Osteoblast (primary cell): ENCODE data around the gene USP34. TPM values are rescaled to one million over a fixed set of nuclear protein-coding genes. Genes with fewer than 3 reads are reported as not detected.
"Not testable (repeated sequence)": the region's sequence is repeated elsewhere in the genome, so short reads cannot be mapped to it uniquely, and the experiment has no call there.

Experiments
- DNase-seq: peaks from one replicate; pipeline ENCODE4 v3.0.0; 2011; ENCODE audit warnings: low spot score, mixed read lengths; ENCODE audit not compliant: insufficient read length; ENCODE audit errors: missing footprints
- H2AFZ ChIP-seq: 2 replicates; pipeline ENCODE4 v1.6.0; 2011; ENCODE audit warnings: mild to moderate bottlenecking, low read length
- H3K27ac ChIP-seq: 2 replicates; pipeline ENCODE4 v1.5.1; 2011; ENCODE audit warnings: mild to moderate bottlenecking, low read depth, low read length, moderate library complexity
- H3K27me3 ChIP-seq: 2 replicates; pipeline ENCODE4 v1.6.0; 2012; ENCODE audit warnings: mild to moderate bottlenecking, control low read depth, inconsistent platforms, low read length, moderate library complexity; ENCODE audit not compliant: insufficient read depth
- H3K36me3 ChIP-seq: 2 replicates; pipeline ENCODE4 v1.5.1; 2011; ENCODE audit warnings: mild to moderate bottlenecking, low read length, control low read depth, moderate library complexity; ENCODE audit not compliant: insufficient read depth
- H3K4me1 ChIP-seq: 2 replicates; pipeline ENCODE4 v1.5.1; 2011; ENCODE audit warnings: mild to moderate bottlenecking, low read length, control low read depth, moderate library complexity; ENCODE audit not compliant: insufficient read depth
- H3K4me2 ChIP-seq: 2 replicates; pipeline ENCODE4 v1.6.0; 2011; ENCODE audit warnings: mild to moderate bottlenecking, low read length; ENCODE audit not compliant: insufficient read depth
- H3K4me3 ChIP-seq: fragments of 200-600 bp; sonication (generic); 3 replicates; pipeline ENCODE4 v1.5.1; 2012; ENCODE audit warnings: mild to moderate bottlenecking, low read length, inconsistent platforms; ENCODE audit not compliant: insufficient read depth
- H3K79me2 ChIP-seq: 2 replicates; pipeline ENCODE4 v1.6.0; 2012; ENCODE audit warnings: mild to moderate bottlenecking, low read length, control low read depth, inconsistent platforms; ENCODE audit not compliant: insufficient read depth
- H3K9me3 ChIP-seq: 2 replicates; pipeline ENCODE4 v1.5.1; 2011; ENCODE audit warnings: low read depth, low read length, control low read depth
- H4K20me1 ChIP-seq: 2 replicates; pipeline ENCODE4 v1.6.0; 2012; ENCODE audit warnings: mild to moderate bottlenecking, low read length, control low read depth; ENCODE audit not compliant: insufficient read depth
- CTCF ChIP-seq: IDR thresholded peaks from 2 replicates; pipeline ENCODE4 v1.5.1; 2011; ENCODE audit warnings: mild to moderate bottlenecking, low read depth, low read length, moderate library complexity; ENCODE audit errors: extremely low read depth
- total RNA-seq: library from RNA; depleted of rRNA; stranded (reverse); fragments of >200 nt; gene quantifications from 2 replicates; pipeline ENCODE4 v1.2.3, GENCODE V29; 2012

Gene USP34
- total RNA-seq, 1 donor: 152 TPM

GRCh38 chr2:61196671-61197070, 274.2 kb downstream of the USP34 start:
- no peak overlapping the region for H2AFZ ChIP-seq
- H3K27ac ChIP-seq: no peak overlapping the region
- no peak overlapping the region for H3K4me2 ChIP-seq
- no peaks in the 10 kb centered on the region for H4K20me1 ChIP-seq
- TF ChIP-seq CTCF: no peak
- no peak overlapping the region for H3K4me3 ChIP-seq
- H3K9me3 ChIP-seq: no peaks in the 10 kb centered on the region
- DNase-seq: no peak
- H3K36me3 ChIP-seq: peaks cover 28% of the 10 kb centered on the region
- H3K27me3 ChIP-seq: no peaks in the 10 kb centered on the region
- H3K79me2 ChIP-seq: no peaks in the 10 kb centered on the region
- no peaks in the 10 kb centered on the region for H3K4me1 ChIP-seq

GRCh38 chr2:61194646-61195045, 276.2 kb downstream of the USP34 start:
- not testable (repeated sequence) for H3K79me2 ChIP-seq, H3K27me3 ChIP-seq, H3K4me2 ChIP-seq, H3K4me3 ChIP-seq, H3K9me3 ChIP-seq, DNase-seq, H4K20me1 ChIP-seq, H3K4me1 ChIP-seq, H2AFZ ChIP-seq, H3K27ac ChIP-seq
- H3K36me3 ChIP-seq: peaks cover 33% of the 10 kb centered on the region

GRCh38 chr2:61193670-61194561, 277.0 kb downstream of the USP34 start:
- H3K27ac ChIP-seq: no peak overlapping the region
- no peak overlapping the region for H2AFZ ChIP-seq
- no peaks in the 10 kb centered on the region for H3K4me1 ChIP-seq
- no peak overlapping the region for H3K4me3 ChIP-seq
- no peaks in the 10 kb centered on the region for H3K27me3 ChIP-seq
- no peaks in the 10 kb centered on the region for H3K9me3 ChIP-seq
- TF ChIP-seq CTCF: no peak
- peaks cover 40% of the 10 kb centered on the region for H3K36me3 ChIP-seq
- no peak for DNase-seq
- H3K4me2 ChIP-seq: no peak overlapping the region
- H4K20me1 ChIP-seq: no peaks in the 10 kb centered on the region
- no peaks in the 10 kb centered on the region for H3K79me2 ChIP-seq

- no peak overlapping the region for H3K4me3 ChIP-seq
- H3K27ac ChIP-seq: no peak overlapping the region
- H3K9me3 ChIP-seq: no peaks in the 10 kb centered on the region
- H3K79me2 ChIP-seq: peaks cover 25% of the 10 kb centered on the region
- no peak for DNase-seq
- H2AFZ ChIP-seq: no peak overlapping the region
- H3K27me3 ChIP-seq: no peaks in the 10 kb centered on the region
- TF ChIP-seq CTCF: no peak
- no peak overlapping the region for H3K4me2 ChIP-seq
- peaks cover 90% of the 10 kb centered on the region for H3K36me3 ChIP-seq
- peaks cover under 1% of the 10 kb centered on the region for H3K4me1 ChIP-seq
- no peaks in the 10 kb centered on the region for H4K20me1 ChIP-seq
Observed at GRCh38 chr2:61187085-61187484, 283.8 kb downstream of the USP34 start.
